Gastrocnemius medialis (tissue), 4 donors: ENCODE measurements around the gene USH2A. TPM values are rescaled to one million over a fixed set of nuclear protein-coding genes. Genes with fewer than 3 reads are reported as not detected.

Source experiments
- ATAC-seq, 2 donors: fragments of 150-250 bp; one replicate each; pipeline ENCODE4 v1.9.1; 2016
- DNase-seq, 2 donors: peaks; one replicate each; pipeline ENCODE4 v3.0.0-alpha.2; 2019
- H3K27ac ChIP-seq, 4 donors: fragments of 200-600 bp; sonication (generic); 1 replicate in 1 of 4; 2 replicates in 3 of 4; pipeline ENCODE4 v1.5.1; 2016 to 2018; ENCODE audit warnings: mild to moderate bottlenecking in 2 of 4, moderate library complexity in 1 of 4
- H3K27me3 ChIP-seq, 3 donors: fragments of 200-600 bp; sonication (generic) in 2 of 3; 1 replicate in 1 of 3; 2 replicates in 2 of 3; pipeline versions ENCODE4 v1.5.1 to v1.6.0; 2016 to 2019; ENCODE audit warnings: mild to moderate bottlenecking in 1 of 3, moderate library complexity in 1 of 3
- H3K36me3 ChIP-seq, 2 donors: fragments of 200-600 bp; sonication (generic) in 1 of 2; one replicate each; pipeline ENCODE4 v1.5.1; 2017 to 2018
- H3K4me1 ChIP-seq, 2 donors: fragments of 200-600 bp; sonication (generic) in 1 of 2; one replicate each; pipeline ENCODE4 v1.5.1; 2016 to 2017; ENCODE audit warnings: mild to moderate bottlenecking in 2 of 2
- H3K4me3 ChIP-seq, 4 donors: fragments of 200-600 bp; sonication (generic) in 3 of 4; 1 replicate in 1 of 4; 2 replicates in 3 of 4; pipeline ENCODE4 v1.5.1; 2016 to 2019; ENCODE audit warnings: mild to moderate bottlenecking in 2 of 4
- H3K9me3 ChIP-seq, 3 donors: fragments of 200-600 bp; sonication (generic) in 2 of 3; 1 replicate in 1 of 3; 2 replicates in 2 of 3; pipeline ENCODE4 v1.5.1; 2016 to 2019
- CTCF ChIP-seq, 5 experiments: fragments of 450-650 bp in 3 of 5; fragments of 200-600 bp in 2 of 5; sonication (generic) in 2 of 5; IDR thresholded peaks in 4 of 5; conservative IDR thresholded peaks in 1 of 5; 1 replicate in 4 of 5; 2 replicates in 1 of 5; pipeline ENCODE4 v1.5.1; 2016 to 2019; ENCODE audit warnings: antibody characterized with exemption in 5 of 5, mild to moderate bottlenecking in 3 of 5, moderate library complexity in 3 of 5
- POLR2A ChIP-seq, 2 donors: fragments of 450-650 bp; IDR thresholded peaks; one replicate each; pipeline ENCODE4 v1.6.1; 2017; ENCODE audit warnings: antibody characterized with exemption in 2 of 2, mild to moderate bottlenecking in 2 of 2, moderate library complexity in 2 of 2
- in situ Hi-C, 4 donors: fragments of 200-750 bp; cut with MboI; loops; one replicate each; pipeline versions ENCODE4 v1.15.0 to v1.8.0; 2017; ENCODE audit warnings: low sequenced_read_pairs in 4 of 4
- intact Hi-C: fragments of 100-400 bp; cut with DNase I; formaldehyde crosslinking; loops from one replicate; pipeline ENCODE4 v1.15.1; 2023; ENCODE audit warnings: low total_unique reads
- total RNA-seq, 4 donors: library from RNA; depleted of rRNA; stranded (reverse); fragments of >200 nt; gene quantifications; one replicate each; pipeline versions ENCODE4 v1.1.0 to v1.2.3, GENCODE V29; 2016

The USH2A gene
- total RNA-seq, 4 donors from 2014 or later = 0.02 TPM; not detected in 3

GRCh38 chr1:215717677-215718426 lies 705.4 kb downstream of the USH2A start:
- intact Hi-C loops = no loop called here
- Histone ChIP-seq H3K36me3 (no peaks in the 10 kb centered on the region), H3K4me3 (no peak overlapping the region), H3K27ac (no peak overlapping the region), H3K4me1 (no peaks in the 10 kb centered on the region), H3K27me3 (no peaks in the 10 kb centered on the region), H3K9me3 (no peaks in the 10 kb centered on the region)
- ATAC-seq = no peak
- in situ Hi-C loops = no loop called here
- no peak for DNase-seq
- TF ChIP-seq POLR2A (IDR thresholded peaks at IDR 0.05) = no peak
- TF ChIP-seq CTCF (IDR thresholded peaks at IDR 0.05 in 4 of 5, conservative IDR thresholded peaks at IDR 0.05 in 1 of 5) = no peak

GRCh38 chr1:215710899-215711225 lies 712.4 kb downstream of the USH2A start:
- in situ Hi-C loops = no loop called here
- TF ChIP-seq CTCF (IDR thresholded peaks at IDR 0.05 in 4 of 5, conservative IDR thresholded peaks at IDR 0.05 in 1 of 5) (no peak), POLR2A (IDR thresholded peaks at IDR 0.05) (no peak)

GRCh38 chr1:215710036-215710898 lies 713.0 kb downstream of the USH2A start:
- Histone ChIP-seq H3K27ac (no peak overlapping the region), H3K9me3 (no peaks in the 10 kb centered on the region), H3K27me3 (no peaks in the 10 kb centered on the region), H3K36me3 (no peaks in the 10 kb centered on the region), H3K4me1 (no peaks in the 10 kb centered on the region), H3K4me3 (no peak overlapping the region)
- TF ChIP-seq POLR2A (IDR thresholded peaks at IDR 0.05) = no peak
- no peak for TF ChIP-seq CTCF (IDR thresholded peaks at IDR 0.05 in 4 of 5, conservative IDR thresholded peaks at IDR 0.05 in 1 of 5)
- ATAC-seq (no peak), DNase-seq (no peak)
- intact Hi-C loops = no loop called here
- in situ Hi-C loops = no loop called here

More at GRCh38 chr1:215710899-215711225, 712.4 kb downstream of the USH2A start:
- DNase-seq (no peak), ATAC-seq (no peak)
- Histone ChIP-seq H3K27me3 (no peaks in the 10 kb centered on the region), H3K36me3 (no peaks in the 10 kb centered on the region), H3K4me3 (no peak overlapping the region), H3K4me1 (no peaks in the 10 kb centered on the region), H3K9me3 (no peaks in the 10 kb centered on the region), H3K27ac (no peak overlapping the region)
- intact Hi-C loops = no loop called here

GRCh38 chr1:215704089-215704860 lies 719.0 kb downstream of the USH2A start:
- Histone ChIP-seq H3K36me3 (no peaks in the 10 kb centered on the region), H3K9me3 (no peaks in the 10 kb centered on the region), H3K4me1 (no peaks in the 10 kb centered on the region), H3K4me3 (no peak overlapping the region), H3K27ac (no peak overlapping the region), H3K27me3 (no peaks in the 10 kb centered on the region)
- ATAC-seq (no peak), DNase-seq (no peak)
- TF ChIP-seq POLR2A (IDR thresholded peaks at IDR 0.05) (no peak), CTCF (IDR thresholded peaks at IDR 0.05 in 4 of 5, conservative IDR thresholded peaks at IDR 0.05 in 1 of 5) (no peak)
- in situ Hi-C loops = no loop called here
- intact Hi-C loops = no loop called here
